Transverse colon (tissue), 4 donors: ENCODE results near the gene CDK5RAP2. TPM values are rescaled to one million over a fixed set of nuclear protein-coding genes. Genes with fewer than 3 reads are reported as not detected.
"Not testable (repeated sequence)": the region's sequence is repeated elsewhere in the genome, so short reads cannot be mapped to it uniquely, and the experiment has no call there.

Experiments
- DNase-seq: peaks from one replicate; pipeline ENCODE4 v3.0.0-alpha.2; 2019
- H3K27ac ChIP-seq, 4 donors: fragments of 200-600 bp; sonication (generic); 2 replicates each; pipeline ENCODE4 v1.5.1; 2016 to 2018; ENCODE audit warnings: inconsistent platforms in 4 of 4
- H3K27me3 ChIP-seq: fragments of 200-600 bp; sonication (generic); 2 replicates; pipeline ENCODE4 v1.5.1; 2017; ENCODE audit warnings: inconsistent platforms
- H3K36me3 ChIP-seq, 4 donors: fragments of 200-600 bp; sonication (generic); 2 replicates each; pipeline ENCODE4 v1.5.1; 2017 to 2019; ENCODE audit warnings: inconsistent platforms in 4 of 4
- H3K4me1 ChIP-seq, 4 donors: fragments of 200-600 bp; sonication (generic); 2 replicates each; pipeline ENCODE4 v1.5.1; 2017 to 2020; ENCODE audit warnings: inconsistent platforms in 4 of 4
- H3K4me3 ChIP-seq, 4 donors: fragments of 200-600 bp; sonication (generic); 1 replicate in 1 of 4; 2 replicates in 3 of 4; pipeline versions ENCODE4 v1.5.1 to v1.6.1; 2017 to 2019; ENCODE audit warnings: inconsistent platforms in 4 of 4
- H3K9me3 ChIP-seq, 2 donors: fragments of 200-600 bp; sonication (generic); 2 replicates each; pipeline ENCODE4 v1.5.1; 2017 to 2019; ENCODE audit warnings: inconsistent platforms in 2 of 2
- EP300 ChIP-seq: sonication (generic); formaldehyde crosslinking; IDR thresholded peaks from one replicate; pipeline ENCODE4 v1.6.1; 2017; ENCODE audit warnings: antibody characterized with exemption, low read depth
- POLR2A ChIP-seq: fragments of 450-650 bp; IDR thresholded peaks from one replicate; pipeline ENCODE4 v1.6.1; 2016; ENCODE audit warnings: antibody characterized with exemption, mild to moderate bottlenecking, moderate library complexity
- POLR2AphosphoS5 ChIP-seq, 3 donors: sonication (generic); formaldehyde crosslinking; IDR thresholded peaks; one replicate each; pipeline ENCODE4 v1.6.1; 2016; ENCODE audit warnings: antibody characterized with exemption in 3 of 3
- WGBS, 2 donors: methylation state at CpG; one replicate each; pipeline ENCODE4 v1.1.5; 2018; ENCODE audit warnings: low coverage in 1 of 2; 5-methylcytosine and 5-hydroxymethylcytosine counted together
- in situ Hi-C, 4 donors: fragments of 200-750 bp; cut with MboI; loops; one replicate each; pipeline versions ENCODE4 v1.15.0 to v1.15.1; 2017; ENCODE audit warnings: low sequenced_read_pairs in 3 of 4, low pct_ligation_motif_present in 1 of 4, low pct_unique_long_range_greater_than_20kb in 1 of 4
- intact Hi-C: fragments of 100-400 bp; cut with DNase I; formaldehyde crosslinking; loops from one replicate; pipeline ENCODE4 v1.15.1; 2023; ENCODE audit warnings: low total_unique reads
- total RNA-seq, 4 donors: library from RNA; depleted of rRNA; stranded (reverse); fragments of >200 nt; gene quantifications; one replicate each; pipeline ENCODE4 v1.1.0, GENCODE V29; 2016
- TF ChIP-seq, protein P1 (sequence below), 5 experiments: fragments of 200-600 bp in 3 of 5; fragments of 450-650 bp in 2 of 5; sonication (generic) in 3 of 5; IDR thresholded peaks; 1 replicate in 2 of 5; 2 replicates in 3 of 5; pipeline ENCODE4 v1.5.1; 2016 to 2017; ENCODE audit warnings: antibody characterized with exemption in 5 of 5, inconsistent platforms in 3 of 5, mild to moderate bottlenecking in 2 of 5, moderate library complexity in 1 of 5

Gene CDK5RAP2
- total RNA-seq, result 100 to 1,000 TPM in 1 of 4 donors, 10 to 100 TPM in 3; 23.6 to 154 (median 28.0) TPM

DNA sequence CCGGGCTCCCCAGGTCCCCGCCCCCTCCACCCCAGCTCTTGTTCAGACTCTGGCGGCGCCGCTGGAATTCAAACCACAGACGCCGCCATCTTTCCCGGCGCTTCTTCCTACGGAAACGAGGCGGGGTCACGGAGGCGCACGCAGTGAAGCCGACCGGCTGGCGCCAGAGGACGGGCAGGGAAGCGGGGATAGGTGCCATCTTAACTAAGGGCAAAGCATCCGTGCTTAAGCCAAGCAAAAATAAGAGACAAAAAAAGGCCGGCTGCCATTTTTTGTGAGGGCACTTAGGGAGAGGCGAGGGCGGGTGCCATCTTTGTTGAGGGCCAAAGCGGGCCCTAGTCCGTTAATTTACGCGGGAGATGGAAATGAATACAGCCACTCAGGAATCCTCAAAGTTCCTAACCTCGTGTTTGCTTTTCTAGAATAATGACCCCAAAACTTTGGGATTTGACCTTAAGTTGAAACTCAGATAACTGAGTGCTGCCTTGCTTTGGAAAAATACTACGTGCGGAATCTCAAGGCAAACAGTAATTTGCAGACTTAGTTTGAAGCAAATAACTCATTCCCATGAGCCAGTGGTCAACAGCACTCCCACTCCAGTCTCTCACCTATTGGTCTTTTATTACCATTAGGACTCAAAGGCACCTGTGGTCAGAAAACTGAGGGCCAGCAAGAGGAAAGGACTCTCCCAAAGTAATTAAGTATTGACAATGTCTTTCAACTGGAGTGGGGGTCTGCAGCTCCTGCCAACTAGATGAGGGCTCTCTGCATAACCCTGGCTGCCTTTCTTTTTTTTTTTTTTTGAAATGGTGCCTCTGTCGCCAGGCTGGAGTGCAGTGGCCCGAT lies at the start of gene CDK5RAP2:
CDK5RAP2 (minus strand) TSS at position 117 of the 846 bp plus-strand sequence. CDS start 189 bp downstream, outside the sequence.
- WGBS, 2 donors, result 12 to 20% methylated on average over 5 to 32 of the region's 33 CpGs
- intact Hi-C loops (no loop called here), in situ Hi-C loops (no loop called here)
- no peaks in the 10 kb centered on the region for H3K27me3 ChIP-seq
- H3K27ac ChIP-seq, result peak within 1 kb of the TSS; percentile 73 to 85 (median 80)
- no peaks in the 10 kb centered on the region for H3K9me3 ChIP-seq
- TF ChIP-seq POLR2A, result peak; percentile 43
- TF ChIP-seq EP300, result no peak
- TF ChIP-seq, protein P1, sequence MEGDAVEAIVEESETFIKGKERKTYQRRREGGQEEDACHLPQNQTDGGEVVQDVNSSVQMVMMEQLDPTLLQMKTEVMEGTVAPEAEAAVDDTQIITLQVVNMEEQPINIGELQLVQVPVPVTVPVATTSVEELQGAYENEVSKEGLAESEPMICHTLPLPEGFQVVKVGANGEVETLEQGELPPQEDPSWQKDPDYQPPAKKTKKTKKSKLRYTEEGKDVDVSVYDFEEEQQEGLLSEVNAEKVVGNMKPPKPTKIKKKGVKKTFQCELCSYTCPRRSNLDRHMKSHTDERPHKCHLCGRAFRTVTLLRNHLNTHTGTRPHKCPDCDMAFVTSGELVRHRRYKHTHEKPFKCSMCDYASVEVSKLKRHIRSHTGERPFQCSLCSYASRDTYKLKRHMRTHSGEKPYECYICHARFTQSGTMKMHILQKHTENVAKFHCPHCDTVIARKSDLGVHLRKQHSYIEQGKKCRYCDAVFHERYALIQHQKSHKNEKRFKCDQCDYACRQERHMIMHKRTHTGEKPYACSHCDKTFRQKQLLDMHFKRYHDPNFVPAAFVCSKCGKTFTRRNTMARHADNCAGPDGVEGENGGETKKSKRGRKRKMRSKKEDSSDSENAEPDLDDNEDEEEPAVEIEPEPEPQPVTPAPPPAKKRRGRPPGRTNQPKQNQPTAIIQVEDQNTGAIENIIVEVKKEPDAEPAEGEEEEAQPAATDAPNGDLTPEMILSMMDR (IDR thresholded peaks at IDR 0.05), result no peak
- TF ChIP-seq POLR2AphosphoS5 (IDR thresholded peaks at IDR 0.05), result peak; percentile 58 to 67 (median 62)
- peak; percentile 95 for DNase-seq
- H3K36me3 ChIP-seq, result no peaks in the 10 kb centered on the region
- H3K4me3 ChIP-seq, result peak within 1 kb of the TSS; percentile 88 to 99 (median 90)
- peaks cover 0 to 22% (median 14%) of the 10 kb centered on the region in 4 donors for H3K4me1 ChIP-seq

DNA sequence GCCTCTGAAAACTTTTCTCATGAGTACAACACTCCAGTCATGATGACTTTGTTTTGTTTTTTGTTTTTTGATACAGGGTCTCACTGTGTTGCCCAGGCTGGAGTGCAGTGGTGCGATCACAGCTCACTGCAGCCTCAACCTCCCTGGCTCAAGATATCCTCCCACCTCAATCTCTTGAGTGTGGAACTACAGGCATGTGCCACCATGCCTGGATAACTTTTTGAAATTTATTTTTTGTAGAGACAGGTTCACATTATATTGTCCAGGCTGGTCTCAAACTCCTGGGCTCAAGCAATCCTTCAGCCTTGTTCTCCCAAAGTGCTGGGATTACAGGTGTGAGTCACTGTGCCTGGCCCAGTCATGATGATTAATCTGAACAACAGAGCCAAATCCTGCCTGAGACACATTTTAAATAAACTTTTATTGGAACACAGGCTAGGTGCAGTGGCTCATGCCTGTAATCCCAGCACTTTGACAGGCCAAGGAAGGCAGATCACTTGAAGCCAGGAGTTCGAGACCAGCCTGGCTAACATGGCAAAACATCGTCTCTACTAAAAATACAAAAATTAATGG lies 49.0 kb upstream of the CDK5RAP2 start:
- DNase-seq, intact Hi-C loops: not testable (repeated sequence)

GRCh38 chr9:120628207-120628924 lies 48.4 kb upstream of the CDK5RAP2 start:
- TF ChIP-seq, protein P1 (IDR thresholded peaks at IDR 0.05), result no peak
- TF ChIP-seq POLR2AphosphoS5 (IDR thresholded peaks at IDR 0.05) (no peak), POLR2A (no peak), EP300 (no peak)
- intact Hi-C loops, result no loop called here
- no peaks in the 10 kb centered on the region for H3K9me3 ChIP-seq
- H3K27ac ChIP-seq, result peak overlapping the region in 1 of 4 donors; percentile 8
- no peak for DNase-seq
- peaks cover 0 to 6% (median 0%) of the 10 kb centered on the region in 4 donors for H3K4me1 ChIP-seq
- no peaks in the 10 kb centered on the region for H3K27me3 ChIP-seq
- H3K4me3 ChIP-seq, result no peak overlapping the region
- H3K36me3 ChIP-seq, result no peaks in the 10 kb centered on the region
- 67 to 72% methylated on average over 4 of the region's 4 CpGs for WGBS, 2 donors
- in situ Hi-C loops, result no loop called here

More for the DNA sequence above, 49.0 kb upstream of the CDK5RAP2 start:
- H3K27ac ChIP-seq, result peak overlapping the region in 1 of 4 donors; percentile 8
- H3K4me3 ChIP-seq, in situ Hi-C loops, H3K36me3 ChIP-seq, H3K27me3 ChIP-seq, H3K4me1 ChIP-seq, H3K9me3 ChIP-seq: not testable (repeated sequence)
- 90 to 98% methylated on average over 2 to 3 of the region's 3 CpGs for WGBS, 2 donors

- intact Hi-C loops, result no loop called here
- in situ Hi-C loops, result no loop called here
- 29 to 50% methylated on average over 2 of the region's 2 CpGs for WGBS, 2 donors
Measured at GRCh38 chr9:120627073-120627472, 47.1 kb upstream of the CDK5RAP2 start.

More at GRCh38 chr9:120627073-120627472, 47.1 kb upstream of the CDK5RAP2 start:
- Histone ChIP-seq H3K4me3 (no peak overlapping the region), H3K4me1 (peaks cover 0 to 6% (median 0%) of the 10 kb centered on the region in 4 donors), H3K27me3 (no peaks in the 10 kb centered on the region), H3K9me3 (no peaks in the 10 kb centered on the region), H3K36me3 (no peaks in the 10 kb centered on the region), H3K27ac (no peak overlapping the region)
- DNase-seq, result no peak
- TF ChIP-seq, protein P1 (IDR thresholded peaks at IDR 0.05), result no peak
